PC-9 (cell line): ENCODE data around the gene TMEM38A. TPM values are rescaled to one million over a fixed set of nuclear protein-coding genes. Genes with fewer than 3 reads are reported as not detected.

Experiments used
- BruUV-seq: library from RNA; stranded (reverse); fragments of 400-500 nt; replicated peaks from 2 replicates; lab custom pipeline; 2021; lab: Mats Ljungman, UMichigan
- CTCF ChIA-PET: fragments of 300-600 bp; sonication (Branson Sonifier 250); formaldehyde crosslinking; loops from one replicate; lab custom pipeline; 2022; ENCODE audit warnings: antibody characterized with exemption; lab: Charles Lee
- POLR2A ChIA-PET: fragments of 300-600 bp; sonication (Branson Sonifier 250); formaldehyde crosslinking; loops from one replicate; lab custom pipeline; 2022; ENCODE audit warnings: antibody characterized with exemption; ENCODE audit not compliant: unreplicated experiment; lab: Charles Lee
- DNase-seq, 2 experiments: peaks; one replicate each; pipeline versions ENCODE4 v3.0.0 to v3.0.0-alpha.2; 2015 to 2022; ENCODE audit warnings: mixed read lengths in 1 of 2
- H2AFZ ChIP-seq: fragments of 200-600 bp; sonication (generic); 2 replicates; pipeline ENCODE4 v1.8.1; 2017; ENCODE audit warnings: antibody characterized with exemption
- H3F3A ChIP-seq: fragments of 200-600 bp; sonication (generic); 2 replicates; pipeline ENCODE4 v1.8.1; 2017; ENCODE audit warnings: antibody characterized with exemption, mild to moderate bottlenecking, low read depth; ENCODE audit not compliant: insufficient read depth
- H3K27ac ChIP-seq: fragments of 200-600 bp; sonication (generic); 2 replicates; pipeline ENCODE4 v1.6.1; 2016; ENCODE audit warnings: mixed run types
- H3K27me3 ChIP-seq: fragments of 200-600 bp; sonication (generic); 2 replicates; pipeline ENCODE4 v1.6.1; 2016; ENCODE audit warnings: low read depth, mixed run types; ENCODE audit not compliant: insufficient read depth
- H3K36me3 ChIP-seq: fragments of 200-600 bp; sonication (generic); 2 replicates; pipeline ENCODE4 v1.6.1; 2016; ENCODE audit warnings: low read depth, mixed run types
- H3K4me1 ChIP-seq: fragments of 200-600 bp; sonication (generic); replicated peaks from 2 replicates; pipeline ENCODE4 v1.6.1; 2016; ENCODE audit warnings: mixed run types; ENCODE audit not compliant: insufficient read depth
- H3K4me2 ChIP-seq: fragments of 200-600 bp; sonication (generic); 2 replicates; pipeline ENCODE4 v1.6.1; 2017; ENCODE audit warnings: mixed run types
- H3K4me3 ChIP-seq: fragments of 200-600 bp; sonication (generic); 2 replicates; pipeline ENCODE4 v1.6.1; 2016; ENCODE audit warnings: mixed run types
- H3K79me2 ChIP-seq: fragments of 200-600 bp; sonication (generic); 2 replicates; pipeline ENCODE4 v1.6.1; 2017; ENCODE audit warnings: low read depth, mixed run types
- H3K9me2 ChIP-seq: fragments of 200-600 bp; sonication (generic); 2 replicates; pipeline ENCODE4 v1.8.1; 2017; ENCODE audit warnings: mild to moderate bottlenecking; ENCODE audit not compliant: insufficient read depth
- H3K9me3 ChIP-seq: fragments of 200-600 bp; sonication (generic); 2 replicates; pipeline ENCODE4 v1.8.1; 2016; ENCODE audit warnings: low read depth; ENCODE audit not compliant: insufficient read depth
- H4K20me1 ChIP-seq: fragments of 200-600 bp; sonication (generic); 2 replicates; pipeline ENCODE4 v1.8.1; 2017; ENCODE audit not compliant: insufficient read depth
- CTCF ChIP-seq: fragments of 200-600 bp; sonication (generic); conservative IDR thresholded peaks from 2 replicates; pipeline ENCODE4 v1.6.1; 2017; ENCODE audit warnings: mixed run types, antibody characterized with exemption, mild to moderate bottlenecking, moderate library complexity
- EZH2 ChIP-seq: fragments of 200-600 bp; sonication (generic); IDR thresholded peaks from 2 replicates; pipeline ENCODE4 v1.8.0; 2017; ENCODE audit warnings: antibody characterized with exemption, low read depth
- intact Hi-C: fragments of 100-400 bp; cut with micrococcal nuclease; formaldehyde crosslinking; loops from one replicate; pipeline ENCODE4 v1.10.0; 2022; ENCODE audit not compliant: unreplicated experiment
- total RNA-seq: library from RNA; stranded (reverse); gene quantifications from 2 replicates; pipeline ENCODE4 v1.2.3, GENCODE V29; 2021

Gene TMEM38A
- total RNA-seq, 1 experiment from 2014 or later: 16.0 TPM

GRCh38 chr19:16624236-16624635 is 36.7 kb upstream of the TMEM38A start:
- no peak overlapping the region for H3K4me2 ChIP-seq
- BruUV-seq: no TSS peak
- CTCF ChIA-PET: interaction anchor here (0.6 kb wide), 1 partner anchor 150 kb away, joined by 6 read pairs; no protein-coding TSS in a partner anchor
- intact Hi-C loops: no loop called here
- H4K20me1 ChIP-seq: peaks cover 81% of the 10 kb centered on the region
- H3K9me2 ChIP-seq: no peaks in the 10 kb centered on the region
- H3K36me3 ChIP-seq: peaks cover 5% of the 10 kb centered on the region; the same call in 1 of the 2 replicates
- POLR2A ChIA-PET: interaction anchor here (0.7 kb wide), 1 partner anchor 48 kb away, joined by 4 read pairs; no protein-coding TSS in a partner anchor
- H2AFZ ChIP-seq: no peak overlapping the region
- peaks cover 20% of the 10 kb centered on the region for H3K4me1 ChIP-seq
- DNase-seq: no peak
- TF ChIP-seq CTCF (no peak), EZH2 (no peak)
- H3K27ac ChIP-seq: no peak overlapping the region
- no peaks in the 10 kb centered on the region for H3K9me3 ChIP-seq
- peaks cover 91% of the 10 kb centered on the region for H3K79me2 ChIP-seq
- H3K4me3 ChIP-seq: no peak overlapping the region
- H3K27me3 ChIP-seq: no peaks in the 10 kb centered on the region
- peaks cover 8% of the 10 kb centered on the region for H3F3A ChIP-seq

GRCh38 chr19:16625163-16625958 is 35.6 kb upstream of the TMEM38A start:
- Histone ChIP-seq H3K4me2 (peak overlapping the region; percentile 97; the same call in 1 of the 2 replicates), H3K27ac (no peak overlapping the region), H4K20me1 (peaks cover 73% of the 10 kb centered on the region), H3K79me2 (peaks cover 81% of the 10 kb centered on the region), H3K36me3 (peaks cover 5% of the 10 kb centered on the region; the same call in 1 of the 2 replicates), H3K9me3 (no peaks in the 10 kb centered on the region), H3F3A (peaks cover 19% of the 10 kb centered on the region), H2AFZ (no peak overlapping the region), H3K27me3 (no peaks in the 10 kb centered on the region), H3K9me2 (no peaks in the 10 kb centered on the region), H3K4me3 (no peak overlapping the region; the same call in 1 of the 2 replicates), H3K4me1 (peaks cover 25% of the 10 kb centered on the region)
- intact Hi-C loops: no loop called here
- DNase-seq: no peak
- CTCF ChIA-PET: interaction anchor here (0.7 kb wide), 1 partner anchor 247 kb away, joined by 6 read pairs; no protein-coding TSS in a partner anchor
- BruUV-seq: TSS peak; percentile 30
- POLR2A ChIA-PET: no interaction called here
- TF ChIP-seq EZH2 (no peak), CTCF (no peak)

DNA sequence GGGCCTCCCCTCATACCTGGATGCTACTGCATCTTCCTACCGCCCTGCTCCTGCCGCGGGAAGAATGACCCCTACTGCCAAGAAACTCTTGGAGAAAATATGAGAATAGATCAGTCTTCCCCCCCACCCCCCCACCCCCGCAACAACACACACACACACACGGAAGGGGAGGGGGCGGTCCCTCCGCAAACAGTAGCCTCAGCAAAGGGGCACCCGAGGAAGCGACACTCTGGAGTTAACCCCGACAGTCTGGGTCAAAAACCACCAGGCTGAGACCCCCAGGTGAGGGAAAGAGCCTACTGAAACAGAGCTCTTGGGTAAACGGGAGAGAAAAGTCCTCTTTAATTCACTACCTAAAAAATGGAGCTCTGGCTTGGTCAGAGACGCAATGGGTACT is 34.1 kb upstream of the TMEM38A start:
- POLR2A ChIA-PET: interaction anchor here (0.5 to 0.6 kb wide), 2 partner anchors 42 to 1124 kb away, joined by 3 read pairs; no protein-coding TSS in a partner anchor

More for the DNA sequence above, 34.1 kb upstream of the TMEM38A start:
- Histone ChIP-seq H2AFZ (peak overlapping the region; percentile 58; the same call in 1 of the 2 replicates), H3K9me2 (no peaks in the 10 kb centered on the region), H3K27me3 (no peaks in the 10 kb centered on the region), H3K4me2 (peak overlapping the region; percentile 97), H3K79me2 (peaks cover 66% of the 10 kb centered on the region), H3K4me3 (peak overlapping the region; percentile 99), H3K4me1 (peaks cover 20% of the 10 kb centered on the region), H3K9me3 (no peaks in the 10 kb centered on the region), H3K27ac (no peak overlapping the region), H4K20me1 (peaks cover 59% of the 10 kb centered on the region), H3K36me3 (peaks cover 5% of the 10 kb centered on the region; the same call in 1 of the 2 replicates), H3F3A (peaks cover 24% of the 10 kb centered on the region)
- TF ChIP-seq EZH2 (no peak), CTCF (no peak)
- CTCF ChIA-PET: interaction anchor here (0.6 kb wide), 1 partner anchor 191 kb away, joined by 7 read pairs; no protein-coding TSS in a partner anchor
- no TSS peak for BruUV-seq
- peak in 1 of 2 experiments; percentile 7 for DNase-seq
- intact Hi-C loops: no loop called here
